Left ventricle myocardium inferior (tissue), 1 donor: ENCODE measurements around the gene CNOT10. TPM values are rescaled to one million over a fixed set of nuclear protein-coding genes. Genes with fewer than 3 reads are reported as not detected.
A peak's percentile ranks its signal among the peaks of the same experiment; 100 is the strongest.

Source experiments
- DNase-seq: peaks from one replicate; pipeline ENCODE4 v3.0.0-alpha.2; 2020
- H3K27ac ChIP-seq: fragments of 200-600 bp; replicated peaks from 2 replicates; pipeline ENCODE4 v1.8.0; 2021
- H3K27me3 ChIP-seq: fragments of 200-600 bp; 2 replicates; pipeline ENCODE4 v1.8.0; 2021; ENCODE audit warnings: low read depth
- H3K36me3 ChIP-seq: fragments of 200-600 bp; 2 replicates; pipeline ENCODE4 v1.8.0; 2021
- H3K4me1 ChIP-seq: fragments of 200-600 bp; 2 replicates; pipeline ENCODE4 v1.8.0; 2021
- H3K4me3 ChIP-seq: fragments of 200-600 bp; 2 replicates; pipeline ENCODE4 v1.8.0; 2021; ENCODE audit warnings: mild to moderate bottlenecking, moderate library complexity
- H3K9me3 ChIP-seq: fragments of 200-600 bp; replicated peaks from 2 replicates; pipeline ENCODE4 v1.8.0; 2021
- intact Hi-C: fragments of 100-400 bp; cut with micrococcal nuclease; formaldehyde crosslinking; loops from one replicate; pipeline ENCODE4 v1.11.0; 2022
- total RNA-seq: library from RNA; stranded (reverse); fragmentation: NEBNext Ultra II Directional; extraction: Animal tissue kit (Norgen Biotek cat#: 25700); gene quantifications from one replicate; pipeline ENCODE4 v1.2.1, GENCODE V29; 2021
- TF ChIP-seq, protein P1 (sequence below): fragments of 200-600 bp; IDR thresholded peaks from 2 replicates; pipeline ENCODE4 v1.8.0; 2021; ENCODE audit warnings: antibody characterized with exemption, mild to moderate bottlenecking, borderline replicate concordance
- donor health status: DM: no; HTN: yes; CAD: no; lungs with severe emphysema.

CNOT10 gene
- total RNA-seq, 1 donor from 2014 or later = 14.6 TPM

DNA sequence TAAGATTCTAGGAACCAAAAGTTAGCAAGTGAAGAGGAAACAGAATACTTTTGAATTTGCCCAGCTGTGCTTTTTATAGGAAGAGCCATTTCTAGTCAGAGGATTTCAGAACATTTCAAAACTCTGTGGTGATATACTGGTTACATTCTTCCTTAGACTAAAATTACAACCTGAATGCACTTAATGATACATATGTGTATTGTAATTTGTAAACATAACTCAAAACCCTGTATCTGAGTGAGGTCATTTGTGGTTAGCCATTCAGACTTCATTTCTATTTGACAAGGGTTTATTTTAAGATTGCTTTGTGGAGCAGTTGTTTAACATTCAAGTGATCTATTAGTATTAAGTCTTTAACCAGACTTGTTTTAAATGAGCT lies 73.4 kb downstream of the CNOT10 start:
- H3K4me3 ChIP-seq = no peak overlapping the region

DNA sequence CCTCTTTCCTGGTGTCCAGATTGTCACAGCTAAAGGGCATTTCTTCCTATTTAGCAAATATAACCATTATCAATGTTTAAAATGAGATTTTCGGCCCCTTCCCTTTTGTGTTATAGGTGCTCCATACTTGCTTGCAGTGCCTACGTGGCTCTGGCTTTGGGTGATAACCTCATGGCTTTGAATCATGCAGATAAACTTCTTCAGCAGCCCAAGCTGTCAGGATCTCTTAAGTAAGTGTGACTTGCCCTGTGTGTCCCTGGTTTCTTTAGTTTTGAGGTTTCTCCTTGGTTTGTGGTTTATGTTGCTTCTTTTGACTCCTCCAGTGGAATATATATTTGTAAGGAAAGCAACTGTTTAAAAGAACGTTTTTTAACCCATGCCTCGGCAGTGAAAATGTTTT lies 74.4 kb downstream of the CNOT10 start:
- peaks cover 46% of the 10 kb centered on the region for H3K36me3 ChIP-seq
- no peak overlapping the region for H3K4me3 ChIP-seq
- H3K4me1 ChIP-seq = peaks cover 4% of the 10 kb centered on the region
- no peak for DNase-seq
- intact Hi-C loops = no loop called here
- H3K9me3 ChIP-seq = no peaks in the 10 kb centered on the region
- no peak overlapping the region for H3K27ac ChIP-seq
- H3K27me3 ChIP-seq = no peaks in the 10 kb centered on the region
- TF ChIP-seq, protein P1, sequence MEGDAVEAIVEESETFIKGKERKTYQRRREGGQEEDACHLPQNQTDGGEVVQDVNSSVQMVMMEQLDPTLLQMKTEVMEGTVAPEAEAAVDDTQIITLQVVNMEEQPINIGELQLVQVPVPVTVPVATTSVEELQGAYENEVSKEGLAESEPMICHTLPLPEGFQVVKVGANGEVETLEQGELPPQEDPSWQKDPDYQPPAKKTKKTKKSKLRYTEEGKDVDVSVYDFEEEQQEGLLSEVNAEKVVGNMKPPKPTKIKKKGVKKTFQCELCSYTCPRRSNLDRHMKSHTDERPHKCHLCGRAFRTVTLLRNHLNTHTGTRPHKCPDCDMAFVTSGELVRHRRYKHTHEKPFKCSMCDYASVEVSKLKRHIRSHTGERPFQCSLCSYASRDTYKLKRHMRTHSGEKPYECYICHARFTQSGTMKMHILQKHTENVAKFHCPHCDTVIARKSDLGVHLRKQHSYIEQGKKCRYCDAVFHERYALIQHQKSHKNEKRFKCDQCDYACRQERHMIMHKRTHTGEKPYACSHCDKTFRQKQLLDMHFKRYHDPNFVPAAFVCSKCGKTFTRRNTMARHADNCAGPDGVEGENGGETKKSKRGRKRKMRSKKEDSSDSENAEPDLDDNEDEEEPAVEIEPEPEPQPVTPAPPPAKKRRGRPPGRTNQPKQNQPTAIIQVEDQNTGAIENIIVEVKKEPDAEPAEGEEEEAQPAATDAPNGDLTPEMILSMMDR = no peak

More for the DNA sequence above, 73.4 kb downstream of the CNOT10 start:
- no peaks in the 10 kb centered on the region for H3K27me3 ChIP-seq
- no peak overlapping the region for H3K27ac ChIP-seq
- intact Hi-C loops = no loop called here
- DNase-seq = no peak
- no peaks in the 10 kb centered on the region for H3K9me3 ChIP-seq
- TF ChIP-seq, protein P1 = no peak
- H3K4me1 ChIP-seq = peaks cover 4% of the 10 kb centered on the region
- peaks cover 38% of the 10 kb centered on the region for H3K36me3 ChIP-seq

DNA sequence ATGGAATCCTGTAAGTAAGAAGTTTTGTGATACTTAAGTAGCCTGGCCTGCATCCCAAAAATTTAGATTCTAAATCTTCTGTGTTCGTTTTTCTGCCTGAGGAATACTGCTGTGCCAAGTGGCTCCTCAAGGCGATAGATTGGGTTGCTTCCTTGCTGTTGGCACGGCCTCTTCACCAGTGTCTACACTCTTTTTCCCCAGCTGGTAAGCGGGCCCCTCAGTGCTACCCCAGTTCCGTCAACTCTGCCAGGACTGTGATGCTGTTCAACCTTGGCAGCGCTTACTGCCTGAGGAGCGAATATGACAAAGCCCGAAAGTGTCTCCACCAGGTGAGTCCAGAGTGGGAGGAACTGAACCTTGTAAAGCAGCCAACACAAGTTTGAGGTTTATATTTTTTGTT lies 79.5 kb downstream of the CNOT10 start:
- no peaks in the 10 kb centered on the region for H3K4me1 ChIP-seq

DNA sequence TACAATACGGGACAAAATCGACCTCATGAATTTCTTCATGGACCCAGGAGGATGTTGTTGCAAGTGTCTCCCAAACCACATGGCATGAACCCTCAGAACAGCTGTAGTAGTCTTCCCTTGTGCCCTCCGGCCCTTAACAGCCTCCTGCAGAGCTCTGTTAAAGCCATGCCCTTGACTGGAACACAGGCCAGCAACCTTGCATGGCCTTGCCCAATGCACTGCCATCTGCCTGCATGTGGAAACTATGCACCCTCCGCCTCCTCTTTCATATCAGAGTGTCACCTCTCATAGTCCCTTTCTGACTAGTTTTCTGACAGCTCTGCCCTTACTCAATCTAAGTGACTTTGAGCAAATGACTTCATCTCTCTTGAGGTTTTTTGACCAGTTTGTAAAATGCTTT lies 93.4 kb downstream of the CNOT10 start:
- H3K27ac ChIP-seq = no peak overlapping the region
- no peak overlapping the region for H3K4me3 ChIP-seq
- H3K27me3 ChIP-seq = no peaks in the 10 kb centered on the region
- peaks cover 15% of the 10 kb centered on the region for H3K4me1 ChIP-seq
- intact Hi-C loops = no loop called here
- peaks cover 13% of the 10 kb centered on the region for H3K36me3 ChIP-seq
- no peak for DNase-seq
- H3K9me3 ChIP-seq = no peaks in the 10 kb centered on the region
- TF ChIP-seq, protein P1 = no peak

More for the DNA sequence above, 79.5 kb downstream of the CNOT10 start:
- Histone ChIP-seq H3K36me3 (peaks cover 76% of the 10 kb centered on the region), H3K9me3 (no peaks in the 10 kb centered on the region), H3K27ac (no peak overlapping the region), H3K4me3 (no peak overlapping the region), H3K27me3 (no peaks in the 10 kb centered on the region)
- TF ChIP-seq, protein P1 = no peak
- intact Hi-C loops = no loop called here
- no peak for DNase-seq

DNA sequence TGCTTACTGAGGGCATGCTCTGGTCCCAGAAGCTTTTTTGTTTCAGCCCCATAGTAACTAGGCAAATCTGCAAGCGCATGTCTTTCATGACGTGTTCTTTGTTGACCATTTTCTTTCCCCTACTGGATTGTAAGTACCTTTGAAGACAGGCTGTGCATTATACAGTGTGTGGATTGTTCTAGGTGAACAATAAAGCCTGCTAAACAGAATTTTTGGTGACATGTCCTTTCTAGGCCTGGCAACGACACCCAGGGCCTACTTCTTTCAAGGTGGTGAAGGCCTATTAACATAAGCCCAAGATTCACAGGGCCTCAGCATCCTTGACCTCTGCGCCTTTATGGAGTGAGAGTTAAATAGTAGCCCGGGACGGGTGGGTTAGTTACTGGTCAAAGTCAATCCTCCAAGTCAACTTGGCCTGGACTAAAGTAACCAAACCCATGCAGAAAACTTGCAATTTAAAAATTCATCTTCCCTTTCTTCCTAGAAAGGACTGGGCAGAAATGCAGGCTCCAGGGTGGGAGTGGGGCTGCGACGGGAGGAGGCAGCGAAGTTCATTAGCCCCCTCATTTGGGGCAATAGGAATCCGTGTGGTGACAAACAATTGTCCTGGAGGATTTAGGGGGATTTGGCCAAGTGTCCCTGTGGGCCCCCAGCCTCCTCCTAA lies 95.2 kb downstream of the CNOT10 start:
- Histone ChIP-seq H3K36me3 (peaks cover 4% of the 10 kb centered on the region), H3K4me1 (peaks cover 15% of the 10 kb centered on the region), H3K27ac (no peak overlapping the region), H3K4me3 (peak overlapping the region; percentile 76), H3K27me3 (no peaks in the 10 kb centered on the region), H3K9me3 (no peaks in the 10 kb centered on the region)
- DNase-seq = no peak
- intact Hi-C loops = no loop called here
- TF ChIP-seq, protein P1 = no peak
